Brain microvascular endothelial cell (primary cell): ENCODE results near the gene EZH2.

Source experiments
- DNase-seq: peaks from one replicate; pipeline ENCODE4 v3.0.0-alpha.2; 2020
- H3K27ac ChIP-seq: fragments of 250-450 bp; sonication (Bioruptor Pico); 2 replicates; pipeline ENCODE4 v1.5.1; 2020; ENCODE audit warnings: mild to moderate bottlenecking, moderate library complexity
- H3K27me3 ChIP-seq: fragments of 250-450 bp; sonication (Bioruptor Pico); replicated peaks from 2 replicates; pipeline ENCODE4 v1.5.1; 2020; ENCODE audit warnings: mild to moderate bottlenecking
- H3K36me3 ChIP-seq: fragments of 250-450 bp; sonication (Bioruptor Pico); replicated peaks from 2 replicates; pipeline ENCODE4 v1.5.1; 2020; ENCODE audit warnings: mild to moderate bottlenecking
- H3K4me3 ChIP-seq: 2 replicates; pipeline ENCODE4 v1.5.1; 2011; ENCODE audit warnings: low read depth, mild to moderate bottlenecking, control low read depth, low read length, moderate library complexity
- CTCF ChIP-seq: IDR thresholded peaks from 2 replicates; pipeline ENCODE4 v1.5.1; 2011; ENCODE audit warnings: low read depth, mild to moderate bottlenecking, moderate library complexity, low read length, control low read depth, inconsistent platforms; ENCODE audit errors: missing control alignments
- in situ Hi-C: cut with HindIII; loops from 2 replicates; pipeline ENCODE4 v1.10.0; 2017; ENCODE audit warnings: low sequenced_read_pairs, low pct_ligation_motif_present

The EZH2 gene

GRCh38 chr7:148924011-148924410 is 39.9 kb upstream of the EZH2 start:
- no peak for TF ChIP-seq CTCF
- Histone ChIP-seq H3K27ac (no peak overlapping the region), H3K4me3 (no peak overlapping the region), H3K36me3 (no peaks in the 10 kb centered on the region), H3K27me3 (no peaks in the 10 kb centered on the region)
- in situ Hi-C loops, result no loop called here
- DNase-seq, result no peak

- TF ChIP-seq CTCF, result no peak
- DNase-seq, result no peak
- H3K4me3 ChIP-seq, result no peak overlapping the region
- H3K36me3 ChIP-seq, result no peaks in the 10 kb centered on the region
- no peak overlapping the region for H3K27ac ChIP-seq
- in situ Hi-C loops, result no loop called here
- H3K27me3 ChIP-seq, result no peaks in the 10 kb centered on the region
Observed at GRCh38 chr7:148921806-148922205, 37.7 kb upstream of the EZH2 start.

GRCh38 chr7:148921189-148921588 is 37.1 kb upstream of the EZH2 start:
- H3K27me3 ChIP-seq, result no peaks in the 10 kb centered on the region
- in situ Hi-C loops, result no loop called here
- DNase-seq, result no peak
- no peak for TF ChIP-seq CTCF
- H3K27ac ChIP-seq, result no peak overlapping the region
- H3K36me3 ChIP-seq, result no peaks in the 10 kb centered on the region
- H3K4me3 ChIP-seq, result no peak overlapping the region

GRCh38 chr7:148919859-148920258 is 35.8 kb upstream of the EZH2 start:
- no peaks in the 10 kb centered on the region for H3K27me3 ChIP-seq
- H3K36me3 ChIP-seq, result no peaks in the 10 kb centered on the region
- DNase-seq, result no peak
- no peak for TF ChIP-seq CTCF
- in situ Hi-C loops, result no loop called here
- no peak overlapping the region for H3K27ac ChIP-seq
- H3K4me3 ChIP-seq, result no peak overlapping the region

GRCh38 chr7:148918058-148918596 is 34.0 kb upstream of the EZH2 start:
- no peak for DNase-seq
- TF ChIP-seq CTCF, result no peak
- H3K4me3 ChIP-seq, result no peak overlapping the region
- in situ Hi-C loops, result no loop called here
- no peak overlapping the region for H3K27ac ChIP-seq
- no peaks in the 10 kb centered on the region for H3K27me3 ChIP-seq
- H3K36me3 ChIP-seq, result no peaks in the 10 kb centered on the region

GRCh38 chr7:148916186-148916585 is 32.1 kb upstream of the EZH2 start:
- in situ Hi-C loops, result no loop called here
- H3K27me3 ChIP-seq, result no peaks in the 10 kb centered on the region
- H3K4me3 ChIP-seq, result no peak overlapping the region
- DNase-seq, result peak; percentile 55
- no peak overlapping the region for H3K27ac ChIP-seq
- H3K36me3 ChIP-seq, result no peaks in the 10 kb centered on the region
- TF ChIP-seq CTCF, result no peak
